GM18951 (cell line): ENCODE measurements around the gene BANP.
"Not testable (repeated sequence)": the region's sequence is repeated elsewhere in the genome, so short reads cannot be mapped to it uniquely, and the experiment has no call there.

Experiments
- POLR2A ChIP-seq: IDR thresholded peaks from 4 replicates; pipeline ENCODE4 v1.6.1; 2011; ENCODE audit warnings: mild to moderate bottlenecking; ENCODE audit not compliant: insufficient read length, insufficient read depth; ENCODE audit errors: extremely low read depth
- in situ Hi-C: fragments of 300-500 bp; cut with MboI; formaldehyde crosslinking; loops from one replicate; pipeline ENCODE4 v1.12.0; 2022; ENCODE audit warnings: low sequenced_read_pairs, mixed read lengths, inconsistent platforms; ENCODE audit not compliant: unreplicated experiment

BANP gene

GRCh38 chr16:88045820-88046303, 94.6 kb downstream of the BANP start:
- no peak for TF ChIP-seq POLR2A
- in situ Hi-C loops = no loop called here

GRCh38 chr16:88047462-88047861, 96.2 kb downstream of the BANP start:
- in situ Hi-C loops = no loop called here
- TF ChIP-seq POLR2A = no peak

DNA sequence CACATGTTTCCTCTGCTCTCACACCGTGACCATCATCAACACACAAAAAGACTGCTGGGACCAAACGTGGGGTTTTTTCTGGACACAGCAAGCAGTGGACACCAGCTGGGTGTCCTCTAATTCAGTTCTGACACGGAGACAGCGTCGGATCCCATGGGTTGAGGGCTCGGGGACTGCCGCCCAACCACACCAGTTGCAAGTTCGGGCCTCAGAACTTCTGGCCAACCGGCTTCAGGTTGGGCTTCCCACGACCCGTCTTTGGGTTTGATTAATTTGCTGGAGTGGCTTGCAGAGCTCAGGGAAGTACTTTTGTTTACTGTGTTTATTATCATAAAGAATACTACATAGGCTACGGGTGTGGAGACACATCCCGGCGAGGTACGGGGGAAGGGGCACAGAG, 97.8 kb downstream of the BANP start:
- in situ Hi-C loops = no loop called here
- no peak for TF ChIP-seq POLR2A

GRCh38 chr16:88049561-88050545, 98.6 kb downstream of the BANP start:
- no peak for TF ChIP-seq POLR2A
- in situ Hi-C loops = no loop called here

- in situ Hi-C loops = no loop called here
- no peak for TF ChIP-seq POLR2A
Measured at GRCh38 chr16:88050952-88051660, 99.9 kb downstream of the BANP start.

DNA sequence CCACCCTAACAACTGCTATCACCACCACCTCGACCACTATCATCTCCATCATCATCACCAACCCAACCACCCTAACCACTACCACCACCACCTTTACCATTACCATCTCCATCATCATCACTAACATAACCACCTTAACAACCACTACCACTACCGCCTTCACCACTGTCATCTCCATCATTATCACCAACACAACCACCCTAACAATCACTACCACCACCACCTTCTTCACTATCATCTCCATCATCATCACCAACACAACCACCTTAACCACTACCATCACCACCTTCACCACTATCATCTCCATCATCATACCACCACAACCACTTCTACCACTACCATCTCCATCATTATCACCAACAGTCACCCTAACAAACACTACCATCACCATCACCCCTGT, 101.4 kb downstream of the BANP start:
- in situ Hi-C loops = no loop called here
- no peak for TF ChIP-seq POLR2A

DNA sequence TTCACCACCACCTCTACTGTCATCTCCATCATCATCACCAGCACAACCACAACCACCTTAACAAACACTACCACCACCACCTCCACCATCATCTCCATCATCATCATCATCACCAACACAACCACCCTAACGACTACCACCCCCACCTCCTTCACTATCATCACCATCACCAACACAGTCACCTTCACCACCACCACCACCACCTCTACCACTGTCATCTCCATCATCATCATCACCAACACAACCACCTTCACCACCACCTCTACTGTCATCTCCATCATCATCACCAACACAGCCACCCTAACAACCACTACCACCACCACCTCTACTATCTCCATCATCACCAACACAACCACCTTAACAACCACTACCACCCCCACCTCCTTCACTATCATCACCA, 102.2 kb downstream of the BANP start:
- in situ Hi-C loops = not testable (repeated sequence)

DNA sequence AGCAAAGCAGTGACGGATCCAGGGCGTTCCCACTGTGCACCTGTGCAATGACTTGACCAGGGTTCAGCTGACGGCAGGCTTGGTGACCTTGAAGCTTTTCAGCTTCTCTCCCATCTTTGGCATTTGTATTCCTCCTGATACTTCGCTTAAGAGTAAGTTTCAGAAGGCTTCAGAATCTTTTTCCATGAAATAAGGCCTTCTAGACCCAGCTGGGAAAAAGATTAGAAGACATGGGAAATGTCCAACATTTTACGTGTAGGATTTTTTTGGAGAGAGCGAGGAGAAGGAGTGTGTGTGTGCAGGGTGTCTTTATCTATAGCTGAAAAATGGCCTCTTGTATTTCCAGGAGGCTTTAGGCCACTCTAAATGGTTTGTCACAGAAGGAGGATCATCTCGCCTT, 104.1 kb downstream of the BANP start:
- TF ChIP-seq POLR2A = no peak
- in situ Hi-C loops = no loop called here

DNA sequence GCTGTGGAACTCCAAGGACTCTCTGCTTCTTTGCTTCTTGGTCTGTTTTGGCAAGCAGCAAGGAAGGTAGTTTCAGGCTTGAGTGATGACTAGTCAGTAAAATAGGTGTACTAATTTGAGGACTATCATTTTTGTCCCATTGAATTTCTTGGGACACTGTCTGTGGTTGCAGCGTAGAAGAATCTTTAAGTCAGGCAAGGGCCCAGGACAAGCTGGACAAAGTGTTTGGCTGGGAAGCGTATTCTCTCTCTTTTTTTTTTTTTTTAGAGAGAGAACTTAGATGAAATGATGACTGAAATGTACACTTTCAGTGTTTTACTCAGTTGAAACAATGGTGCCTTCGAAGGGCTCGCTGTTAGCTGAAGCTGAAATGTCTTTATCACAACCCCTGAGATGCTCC, 105.0 kb downstream of the BANP start:
- no peak for TF ChIP-seq POLR2A
- in situ Hi-C loops = no loop called here

- in situ Hi-C loops = no loop called here
Measured at GRCh38 chr16:88057656-88058055, 106.4 kb downstream of the BANP start.

GRCh38 chr16:88058136-88058535, 106.9 kb downstream of the BANP start:
- in situ Hi-C loops = no loop called here
- no peak for TF ChIP-seq POLR2A

More at GRCh38 chr16:88057656-88058055, 106.4 kb downstream of the BANP start:
- no peak for TF ChIP-seq POLR2A

- TF ChIP-seq POLR2A = no peak
- in situ Hi-C loops = no loop called here
Measured at GRCh38 chr16:88058817-88059216, 107.6 kb downstream of the BANP start.

DNA sequence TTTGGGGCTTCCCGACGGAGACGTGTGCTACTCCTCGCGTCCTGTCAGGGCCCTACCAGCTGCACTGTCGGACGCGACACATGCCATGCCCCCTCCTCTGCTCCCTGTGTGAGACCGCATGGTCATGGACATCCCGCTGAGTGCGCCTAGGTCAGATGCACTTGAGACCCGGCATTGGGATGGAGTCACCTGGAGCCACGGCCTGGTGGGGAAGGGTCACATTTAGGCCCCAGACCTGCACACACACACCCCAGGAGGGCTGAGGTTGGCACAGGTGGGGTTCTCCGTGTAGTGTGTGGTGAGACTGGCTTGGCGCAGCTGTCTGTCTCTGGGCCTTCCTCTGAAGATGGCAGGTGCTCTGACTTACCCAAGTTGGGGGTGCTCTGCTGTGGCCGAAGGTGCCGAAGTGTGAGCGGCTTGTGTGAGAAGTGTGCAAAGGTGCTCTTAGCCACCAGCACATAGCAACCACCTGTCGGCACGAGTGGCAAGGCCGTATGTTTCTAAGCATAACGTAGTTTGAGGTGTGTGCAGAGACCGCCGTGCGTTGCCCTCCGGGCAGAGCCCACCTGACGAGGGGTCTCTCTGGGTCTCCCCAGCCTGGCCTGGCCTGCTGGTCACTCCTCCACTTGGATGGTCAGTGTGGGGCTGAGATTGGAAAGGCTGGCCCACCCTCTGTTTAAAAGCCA, 108.6 kb downstream of the BANP start:
- TF ChIP-seq POLR2A = no peak
- in situ Hi-C loops = no loop called here

- no peak for TF ChIP-seq POLR2A
- in situ Hi-C loops = no loop called here
Measured at GRCh38 chr16:88060524-88061219, 109.4 kb downstream of the BANP start.
